Measurements from ENCODE around the gene EXOG. TPM values are rescaled to one million over a fixed set of nuclear protein-coding genes. Genes with fewer than 3 reads are reported as not detected.

The EXOG gene
- total and polyA plus RNA-seq, 2 of the 13 experiments (the other 11 are each of a cell fraction or from before 2014, with no cell fraction given): 5.5 to 9.5 TPM

DNA sequence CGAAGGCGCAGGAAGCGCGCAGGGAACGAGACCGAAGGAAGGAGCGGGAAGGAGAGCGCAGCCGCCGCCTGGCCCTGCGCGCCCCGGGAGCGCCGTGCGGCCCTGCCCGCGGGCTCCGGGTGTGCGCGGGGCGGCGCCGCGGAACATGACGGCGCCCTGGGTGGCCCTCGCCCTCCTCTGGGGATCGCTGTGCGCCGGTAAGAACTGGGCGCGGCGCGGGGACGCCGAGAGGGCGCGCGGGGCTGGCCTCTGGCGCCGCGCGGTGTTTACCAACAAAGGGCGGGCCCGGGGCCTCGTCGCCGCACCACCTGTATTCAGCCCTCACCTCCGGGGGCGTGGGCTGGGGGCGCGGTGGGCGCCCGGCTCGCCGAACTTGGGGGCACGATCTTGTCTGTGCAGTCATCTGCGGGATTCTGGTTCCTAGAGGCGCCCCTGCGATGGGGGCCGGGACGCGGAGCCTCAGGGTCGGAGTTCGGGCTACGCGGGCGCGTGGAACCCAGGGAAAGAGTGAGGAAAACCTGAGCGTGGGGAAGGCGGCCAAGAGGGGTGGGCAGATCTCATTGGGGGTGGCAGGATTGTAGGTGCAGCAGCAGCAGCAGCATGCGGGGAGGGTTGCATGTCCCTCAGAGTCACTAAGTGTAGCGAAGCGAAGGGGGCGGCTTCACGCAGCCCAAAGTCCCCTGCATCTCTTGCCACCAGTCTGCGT lies 41.8 kb upstream of the EXOG start (continued):
- TF ChIP-seq SRY (CRISPR knock-in tag; IDR thresholded peaks at IDR 0.05): peak; percentile 42; the same call in 1 of the 2 replicates
- TF ChIP-seq EZH2 (conservative IDR thresholded peaks at IDR 0.05; ENCODE audit: low read depth, low read length): no peak
- no peak for TF ChIP-seq TP53 (CRISPR knock-in tag; conservative IDR thresholded peaks at IDR 0.05)
- TF ChIP-seq MTA1 (CRISPR knock-in tag; IDR thresholded peaks at IDR 0.05; ENCODE audit: borderline replicate concordance): 0 out of 2 replicates have a peak, but pooled peaks have one; percentile 7
- peak; percentile 41; the same call in 1 of the 2 replicates for TF ChIP-seq ZNF501 (CRISPR knock-in tag; IDR thresholded peaks at IDR 0.05)
- peak; percentile 43; the same call in 1 of the 2 replicates for TF ChIP-seq PHF20 (CRISPR knock-in tag; IDR thresholded peaks at IDR 0.05)
- TF ChIP-seq GTF2F1 (IDR thresholded peaks at IDR 0.05; ENCODE audit: low read length): no peak
- TF ChIP-seq, protein P1, sequence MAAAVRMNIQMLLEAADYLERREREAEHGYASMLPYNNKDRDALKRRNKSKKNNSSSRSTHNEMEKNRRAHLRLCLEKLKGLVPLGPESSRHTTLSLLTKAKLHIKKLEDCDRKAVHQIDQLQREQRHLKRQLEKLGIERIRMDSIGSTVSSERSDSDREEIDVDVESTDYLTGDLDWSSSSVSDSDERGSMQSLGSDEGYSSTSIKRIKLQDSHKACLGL (CRISPR knock-in tag; IDR thresholded peaks at IDR 0.05): no peak
- peak; percentile 33 for TF ChIP-seq YY1 (IDR thresholded peaks at IDR 0.05; ENCODE audit: insufficient read depth, insufficient replicate concordance, low read depth, low read length)
- peak; percentile 40; the same call in 1 of the 2 replicates for TF ChIP-seq ZSCAN29 (CRISPR knock-in tag; conservative IDR thresholded peaks at IDR 0.05)
- TF ChIP-seq ZNF891 (CRISPR knock-in tag; IDR thresholded peaks at IDR 0.05): 0 out of 2 replicates have a peak, but pooled peaks have one; percentile 5
- peak; percentile 4; the same call in 1 of the 2 replicates for TF ChIP-seq ZMAT3 (CRISPR knock-in tag; conservative IDR thresholded peaks at IDR 0.05)
- TF ChIP-seq JUNB (CRISPR knock-in tag; IDR thresholded peaks at IDR 0.05; ENCODE audit: borderline replicate concordance): no peak
- TF ChIP-seq ZNF572 (CRISPR knock-in tag; IDR thresholded peaks at IDR 0.05): peak; percentile 68; the same call in 1 of the 2 replicates
- TF ChIP-seq ZNF564 (CRISPR knock-in tag; IDR thresholded peaks at IDR 0.05): 0 out of 2 replicates have a peak, but pooled peaks have one; percentile 33
- TF ChIP-seq ZNF354B (CRISPR knock-in tag; IDR thresholded peaks at IDR 0.05): no peak
- no peak for TF ChIP-seq ZNF205 (CRISPR knock-in tag; IDR thresholded peaks at IDR 0.05)
- no peak for TF ChIP-seq NFIB (CRISPR knock-in tag; IDR thresholded peaks at IDR 0.05; ENCODE audit: borderline replicate concordance)
- TF ChIP-seq ZFX (CRISPR knock-in tag; IDR thresholded peaks at IDR 0.05; ENCODE audit: low read depth): peak; percentile 35
- 0 out of 2 replicates have a peak, but pooled peaks have one; percentile 22 for TF ChIP-seq ZNF343 (CRISPR knock-in tag; IDR thresholded peaks at IDR 0.05)
- TF ChIP-seq, protein P2, sequence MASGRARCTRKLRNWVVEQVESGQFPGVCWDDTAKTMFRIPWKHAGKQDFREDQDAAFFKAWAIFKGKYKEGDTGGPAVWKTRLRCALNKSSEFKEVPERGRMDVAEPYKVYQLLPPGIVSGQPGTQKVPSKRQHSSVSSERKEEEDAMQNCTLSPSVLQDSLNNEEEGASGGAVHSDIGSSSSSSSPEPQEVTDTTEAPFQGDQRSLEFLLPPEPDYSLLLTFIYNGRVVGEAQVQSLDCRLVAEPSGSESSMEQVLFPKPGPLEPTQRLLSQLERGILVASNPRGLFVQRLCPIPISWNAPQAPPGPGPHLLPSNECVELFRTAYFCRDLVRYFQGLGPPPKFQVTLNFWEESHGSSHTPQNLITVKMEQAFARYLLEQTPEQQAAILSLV (CRISPR knock-in tag; IDR thresholded peaks at IDR 0.05; ENCODE audit: borderline replicate concordance): 0 out of 2 replicates have a peak, but pooled peaks have one; percentile 14
- peak; percentile 24; the same call in 1 of the 2 replicates for TF ChIP-seq FOXO1 (CRISPR knock-in tag; IDR thresholded peaks at IDR 0.05)
- TF ChIP-seq ZNF20 (CRISPR knock-in tag; IDR thresholded peaks at IDR 0.05): no peak
- TF ChIP-seq, protein P3, sequence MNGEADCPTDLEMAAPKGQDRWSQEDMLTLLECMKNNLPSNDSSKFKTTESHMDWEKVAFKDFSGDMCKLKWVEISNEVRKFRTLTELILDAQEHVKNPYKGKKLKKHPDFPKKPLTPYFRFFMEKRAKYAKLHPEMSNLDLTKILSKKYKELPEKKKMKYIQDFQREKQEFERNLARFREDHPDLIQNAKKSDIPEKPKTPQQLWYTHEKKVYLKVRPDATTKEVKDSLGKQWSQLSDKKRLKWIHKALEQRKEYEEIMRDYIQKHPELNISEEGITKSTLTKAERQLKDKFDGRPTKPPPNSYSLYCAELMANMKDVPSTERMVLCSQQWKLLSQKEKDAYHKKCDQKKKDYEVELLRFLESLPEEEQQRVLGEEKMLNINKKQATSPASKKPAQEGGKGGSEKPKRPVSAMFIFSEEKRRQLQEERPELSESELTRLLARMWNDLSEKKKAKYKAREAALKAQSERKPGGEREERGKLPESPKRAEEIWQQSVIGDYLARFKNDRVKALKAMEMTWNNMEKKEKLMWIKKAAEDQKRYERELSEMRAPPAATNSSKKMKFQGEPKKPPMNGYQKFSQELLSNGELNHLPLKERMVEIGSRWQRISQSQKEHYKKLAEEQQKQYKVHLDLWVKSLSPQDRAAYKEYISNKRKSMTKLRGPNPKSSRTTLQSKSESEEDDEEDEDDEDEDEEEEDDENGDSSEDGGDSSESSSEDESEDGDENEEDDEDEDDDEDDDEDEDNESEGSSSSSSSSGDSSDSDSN (CRISPR knock-in tag; IDR thresholded peaks at IDR 0.05): peak; percentile 3; the same call in 1 of the 2 replicates
- no peak for TF ChIP-seq ZNF331 (CRISPR knock-in tag; IDR thresholded peaks at IDR 0.05)
- 0 out of 2 replicates have a peak, but pooled peaks have one; percentile 16 for TF ChIP-seq PHF8 (CRISPR knock-in tag; IDR thresholded peaks at IDR 0.05)
- TF ChIP-seq RBFOX2 (IDR thresholded peaks at IDR 0.05; ENCODE audit: low read depth, low read length): peak; percentile 80
- no peak for TF ChIP-seq KMT2B (CRISPR knock-in tag; IDR thresholded peaks at IDR 0.05)
